GM18511 (cell line): ENCODE measurements around the gene SVOP.
"Not testable (repeated sequence)": the region's sequence is repeated elsewhere in the genome, so short reads cannot be mapped to it uniquely, and the experiment has no call there.

Source experiments
- ATAC-seq: cut with Tn5 transposase; IDR thresholded peaks from one replicate; pipeline ENCODE4 v1.9.1; 2021; ENCODE audit warnings: mild to moderate bottlenecking, moderate library complexity; ENCODE audit not compliant: unreplicated experiment

The SVOP gene

GRCh38 chr12:109033239-109034196 lies 12.7 kb upstream of the SVOP start:
- no peak for ATAC-seq

GRCh38 chr12:109029411-109029810 lies 8.5 kb upstream of the SVOP start:
- no peak for ATAC-seq

GRCh38 chr12:109028624-109029023 lies 7.8 kb upstream of the SVOP start:
- ATAC-seq: not testable (repeated sequence)

GRCh38 chr12:109027767-109028166 lies 6.9 kb upstream of the SVOP start:
- ATAC-seq: no peak

GRCh38 chr12:109020146-109020795 lies 597 bp downstream of the SVOP start:
- no peak for ATAC-seq

- ATAC-seq: no peak
Observed at GRCh38 chr12:109018296-109018695, 2.6 kb downstream of the SVOP start.

GRCh38 chr12:109016978-109017377 lies 3.9 kb downstream of the SVOP start:
- ATAC-seq: no peak

GRCh38 chr12:109016016-109016415 lies 4.9 kb downstream of the SVOP start:
- ATAC-seq: no peak

GRCh38 chr12:109014984-109015765 lies 5.7 kb downstream of the SVOP start:
- ATAC-seq: no peak

- ATAC-seq: no peak
Observed at GRCh38 chr12:109010259-109010658, 10.6 kb downstream of the SVOP start.

GRCh38 chr12:109009766-109010165 lies 11.1 kb downstream of the SVOP start:
- no peak for ATAC-seq

GRCh38 chr12:109004017-109004416 lies 16.9 kb downstream of the SVOP start:
- ATAC-seq: no peak

- ATAC-seq: no peak
Observed at GRCh38 chr12:108996320-108996719, 24.5 kb downstream of the SVOP start.

GRCh38 chr12:108995370-108995992 lies 25.4 kb downstream of the SVOP start:
- no peak for ATAC-seq

- not testable (repeated sequence) for ATAC-seq
Observed at GRCh38 chr12:108990103-108990502, 30.8 kb downstream of the SVOP start.

- ATAC-seq: no peak
Observed at GRCh38 chr12:108989376-108989775, 31.5 kb downstream of the SVOP start.

- ATAC-seq: no peak
Observed at GRCh38 chr12:108985750-108986149, 35.1 kb downstream of the SVOP start.

- no peak for ATAC-seq
Observed at GRCh38 chr12:108983227-108983626, 37.6 kb downstream of the SVOP start.

GRCh38 chr12:108982621-108983219 lies 38.1 kb downstream of the SVOP start:
- no peak for ATAC-seq

GRCh38 chr12:108981835-108982234 lies 39.0 kb downstream of the SVOP start:
- no peak for ATAC-seq
